ENCODE data around the gene CEACAM8.

GRCh38 chr19:42629191-42629590 lies 34.5 kb upstream of the CEACAM8 start:
- no peak for TF ChIP-seq POLR2A (IDR thresholded peaks at IDR 0.05)
- TF ChIP-seq CTCF (IDR thresholded peaks at IDR 0.05 in 4 of 5, conservative IDR thresholded peaks at IDR 0.05 in 1 of 5), result no peak
